H1 (cell line): ENCODE data around the gene CDK15. TPM values are rescaled to one million over a fixed set of nuclear protein-coding genes. Genes with fewer than 3 reads are reported as not detected.

ENCODE experiments used
- CEBPB ChIP-seq: IDR thresholded peaks from 2 replicates; pipeline ENCODE4 v1.6.1; 2012; ENCODE audit warnings: low read depth, low read length
- CHD7 ChIP-seq: fragments of 300-600 bp; sonication (generic); IDR thresholded peaks from 2 replicates; pipeline ENCODE4 v1.7.1; 2012; ENCODE audit warnings: low read length, moderate library complexity, mild to moderate bottlenecking, inconsistent platforms; ENCODE audit not compliant: insufficient replicate concordance
- JUN ChIP-seq: IDR thresholded peaks from 2 replicates; pipeline ENCODE4 v1.6.1; 2011; ENCODE audit warnings: low read depth, mild to moderate bottlenecking, improper control_type of control experiment, low read length
- KDM1A ChIP-seq: fragments of 200-600, 300-600 bp; sonication (generic); IDR thresholded peaks from 2 replicates; pipeline ENCODE4 v1.7.1; 2016; ENCODE audit warnings: mild to moderate bottlenecking, low read length, borderline replicate concordance
- MAFK ChIP-seq: IDR thresholded peaks from 2 replicates; pipeline ENCODE4 v1.6.1; 2012; ENCODE audit warnings: low read depth, mild to moderate bottlenecking, improper control_type of control experiment, low read length
- SP4 ChIP-seq: IDR thresholded peaks from 2 replicates; pipeline ENCODE4 v1.6.1; 2012; ENCODE audit warnings: low read length, inconsistent platforms
- SRF ChIP-seq: IDR thresholded peaks from 2 replicates; pipeline ENCODE4 v1.6.1; 2011; ENCODE audit warnings: mild to moderate bottlenecking, low read depth, low read length, moderate library complexity
- SUZ12 ChIP-seq: fragments of 200-600 bp; sonication (generic); IDR thresholded peaks from 2 replicates; pipeline ENCODE4 v1.6.1; 2012; ENCODE audit warnings: mild to moderate bottlenecking, inconsistent platforms, low read length, moderate library complexity, mixed read lengths
- polyA plus RNA-seq, 7 experiments: library from polyadenylated mRNA; depleted of rRNA in 3 of 7; stranded (reverse) in 5 of 7; unstranded in 2 of 7; fragments of >200 nt in 5 of 7; fragments of 200-250 nt in 2 of 7; gene quantifications; 1 replicate in 5 of 7; 2 replicates in 1 of 7; 4 replicates in 1 of 7; pipeline versions ENCODE4 v1.2.1 to v1.2.3, GENCODE V29; 2011 to 2013; ENCODE audit warnings: missing spikeins in 2 of 7, mixed read lengths in 2 of 7
- total RNA-seq: library from RNA; stranded (reverse); fragmentation: NEBNext Ultra II Directional; extraction: Animal tissue kit (Norgen Biotek cat#: 25700); gene quantifications from 2 replicates; pipeline ENCODE4 v1.2.1, GENCODE V29; 2021
- TF ChIP-seq, protein P1 (sequence below): IDR thresholded peaks from 2 replicates; pipeline ENCODE4 v1.6.1; 2011; ENCODE audit warnings: low read length, improper control_type of control experiment

CDK15 gene
- total and polyA plus RNA-seq, 2 of the 8 experiments (the other 6 are each of a cell fraction or from before 2014, with no cell fraction given) = 0.03 TPM; not detected in 1

GRCh38 chr2:201798252-201798913 is 8.0 kb upstream of the CDK15 start (continued):
- no peak for TF ChIP-seq CHD7
- TF ChIP-seq MAFK = no peak
- TF ChIP-seq CEBPB = no peak
- TF ChIP-seq, protein P1, sequence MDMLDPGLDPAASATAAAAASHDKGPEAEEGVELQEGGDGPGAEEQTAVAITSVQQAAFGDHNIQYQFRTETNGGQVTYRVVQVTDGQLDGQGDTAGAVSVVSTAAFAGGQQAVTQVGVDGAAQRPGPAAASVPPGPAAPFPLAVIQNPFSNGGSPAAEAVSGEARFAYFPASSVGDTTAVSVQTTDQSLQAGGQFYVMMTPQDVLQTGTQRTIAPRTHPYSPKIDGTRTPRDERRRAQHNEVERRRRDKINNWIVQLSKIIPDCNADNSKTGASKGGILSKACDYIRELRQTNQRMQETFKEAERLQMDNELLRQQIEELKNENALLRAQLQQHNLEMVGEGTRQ = no peak
- no peak for TF ChIP-seq JUN
- no peak for TF ChIP-seq SP4
- TF ChIP-seq SRF = no peak
- no peak for TF ChIP-seq KDM1A
- no peak for TF ChIP-seq SUZ12
